IMR-90 (cell line): Measurements from ENCODE around the gene WDR37. TPM values are rescaled to one million over a fixed set of nuclear protein-coding genes. Genes with fewer than 3 reads are reported as not detected.

ENCODE experiments used
- ATAC-seq: fragments of 200-7000 bp; cut with Tn5 transposase; 2 replicates; pipeline ENCODE4 v1.9.1; 2020; ENCODE audit warnings: low read depth, mild to moderate bottlenecking, moderate library complexity
- BruUV-seq: library from RNA; stranded (reverse); fragments of 400-500 nt; replicated peaks from 2 replicates; lab custom pipeline; 2021; lab: Mats Ljungman, UMichigan
- CTCF ChIA-PET: fragments of 300-600 bp; formaldehyde crosslinking; extraction: SDS; loops from one replicate; lab custom pipeline; 2021; ENCODE audit warnings: antibody characterized with exemption; lab: Yijun Ruan, JAX
- POLR2A ChIA-PET: fragments of 300-600 bp; sonication (Branson Sonifier 250); formaldehyde crosslinking; loops from one replicate; lab custom pipeline; 2022; ENCODE audit warnings: antibody characterized with exemption; ENCODE audit not compliant: unreplicated experiment; lab: Charles Lee
- DNase-seq: peaks from one replicate; pipeline ENCODE4 v3.0.0; 2013
- H2AFZ ChIP-seq: replicated peaks from 2 replicates; pipeline ENCODE3; 2013; ENCODE audit warnings: low read length, mild to moderate bottlenecking; ENCODE audit not compliant: poor library complexity
- H2AK5ac ChIP-seq: 2 replicates; pipeline ENCODE4 v1.6.1; 2013; ENCODE audit warnings: low read depth, low read length, inconsistent platforms
- H2AK9ac ChIP-seq: replicated peaks from 2 replicates; pipeline ENCODE3; 2013; ENCODE audit warnings: mild to moderate bottlenecking, low read depth, low read length, moderate library complexity; ENCODE audit not compliant: poor library complexity
- H2BK120ac ChIP-seq: 2 replicates; pipeline ENCODE4 v1.6.1; 2013; ENCODE audit warnings: low read depth, low read length, inconsistent platforms
- H2BK15ac ChIP-seq: 3 replicates; pipeline ENCODE4 v1.6.1; 2013; ENCODE audit warnings: low read depth, low read length, inconsistent platforms
- H2BK20ac ChIP-seq: 2 replicates; pipeline ENCODE4 v1.6.1; 2013; ENCODE audit warnings: low read depth, mild to moderate bottlenecking, inconsistent platforms, low read length, moderate library complexity
- H2BK5ac ChIP-seq: 2 replicates; pipeline ENCODE4 v1.6.1; 2013; ENCODE audit warnings: mild to moderate bottlenecking, low read depth, low read length, inconsistent platforms; ENCODE audit not compliant: poor library complexity, severe bottlenecking
- H3K14ac ChIP-seq: replicated peaks from 2 replicates; pipeline ENCODE4 v1.6.1; 2013; ENCODE audit warnings: low read depth, low read length, inconsistent platforms
- H3K18ac ChIP-seq: 2 replicates; pipeline ENCODE4 v1.6.1; 2013; ENCODE audit warnings: low read depth, low read length, control low read depth
- H3K23ac ChIP-seq: 2 replicates; pipeline ENCODE4 v1.6.1; 2013; ENCODE audit warnings: low read depth, low read length, inconsistent platforms
- H3K27ac ChIP-seq: 2 replicates; pipeline ENCODE4 v1.5.1; 2013; ENCODE audit warnings: mild to moderate bottlenecking, control low read depth, low read length; ENCODE audit not compliant: insufficient read depth
- H3K27me3 ChIP-seq: 2 replicates; pipeline ENCODE4 v1.6.1; 2013; ENCODE audit warnings: low read length; ENCODE audit not compliant: control insufficient read depth, insufficient read depth
- H3K36me3 ChIP-seq: 2 replicates; pipeline ENCODE4 v1.6.1; 2013; ENCODE audit warnings: low read length, mixed read lengths; ENCODE audit not compliant: control insufficient read depth, insufficient read depth
- H3K4ac ChIP-seq: 2 replicates; pipeline ENCODE4 v1.6.1; 2013; ENCODE audit warnings: low read depth, low read length, inconsistent platforms
- H3K4me1 ChIP-seq: 2 replicates; pipeline ENCODE4 v1.6.1; 2013; ENCODE audit warnings: low read length, mixed read lengths; ENCODE audit not compliant: control insufficient read depth, insufficient read depth
- H3K4me2 ChIP-seq: 2 replicates; pipeline ENCODE4 v1.6.1; 2013; ENCODE audit warnings: low read depth, mild to moderate bottlenecking, control low read depth, low read length, moderate library complexity
- H3K4me3 ChIP-seq: 2 replicates; pipeline ENCODE4 v1.5.1; 2013; ENCODE audit warnings: low read depth, mild to moderate bottlenecking, control low read depth, low read length, moderate library complexity; ENCODE audit not compliant: insufficient read depth
- H3K56ac ChIP-seq: 2 replicates; pipeline ENCODE4 v1.6.1; 2013; ENCODE audit warnings: low read length, inconsistent platforms; ENCODE audit not compliant: insufficient read depth; ENCODE audit errors: extremely low read depth
- H3K79me1 ChIP-seq, 2 experiments: 2 replicates each; pipeline ENCODE4 v1.6.1; 2013; ENCODE audit warnings: low read length in 2 of 2, inconsistent platforms in 1 of 2, low read depth in 1 of 2
- H3K9ac ChIP-seq: 2 replicates; pipeline ENCODE4 v1.6.1; 2013; ENCODE audit warnings: low read depth, low read length, control low read depth
- H3K9me1 ChIP-seq: 2 replicates; pipeline ENCODE4 v1.6.1; 2013; ENCODE audit warnings: low read length, inconsistent platforms; ENCODE audit not compliant: insufficient read depth
- H3K9me3 ChIP-seq: 2 replicates; pipeline ENCODE4 v1.6.1; 2013; ENCODE audit warnings: low read length; ENCODE audit not compliant: control insufficient read depth, insufficient read depth
- H4K20me1 ChIP-seq: 2 replicates; pipeline ENCODE4 v1.6.1; 2013; ENCODE audit warnings: low read length, inconsistent platforms; ENCODE audit not compliant: insufficient read depth
- H4K5ac ChIP-seq: 2 replicates; pipeline ENCODE4 v1.6.1; 2013; ENCODE audit warnings: mild to moderate bottlenecking, low read depth, low read length, control low read depth
- H4K8ac ChIP-seq, 2 experiments: 2 replicates each; pipeline ENCODE4 v1.6.1; 2013; ENCODE audit warnings: low read depth in 2 of 2, low read length in 2 of 2, control low read depth in 1 of 2, inconsistent platforms in 1 of 2
- H4K91ac ChIP-seq: 2 replicates; pipeline ENCODE4 v1.6.1; 2013; ENCODE audit warnings: low read depth, low read length, inconsistent platforms; ENCODE audit not compliant: insufficient read depth
- BHLHE40 ChIP-seq: fragments of 150-350 bp; IDR thresholded peaks from 2 replicates; pipeline ENCODE4 v1.6.1; 2016; ENCODE audit warnings: mild to moderate bottlenecking, low read depth, low read length
- CEBPB ChIP-seq: IDR thresholded peaks from 2 replicates; pipeline ENCODE4 v1.6.1; 2012; ENCODE audit warnings: low read depth, low read length, improper control_type of control experiment
- CTCF ChIP-seq: conservative IDR thresholded peaks from 2 replicates; pipeline ENCODE4 v1.5.1; 2012; ENCODE audit warnings: mild to moderate bottlenecking, low read depth, low read length, improper control_type of control experiment
- ELK1 ChIP-seq: fragments of 150-350 bp; IDR thresholded peaks from 2 replicates; pipeline ENCODE4 v1.6.1; 2016; ENCODE audit warnings: low read depth, mild to moderate bottlenecking, low read length, moderate library complexity, borderline replicate concordance
- FOS ChIP-seq: fragments of 150-350 bp; IDR thresholded peaks from 2 replicates; pipeline ENCODE4 v1.6.1; 2016; ENCODE audit warnings: low read depth, low read length
- MAFK ChIP-seq: IDR thresholded peaks from 2 replicates; pipeline ENCODE4 v1.6.1; 2012; ENCODE audit warnings: low read depth, low read length, improper control_type of control experiment
- MAZ ChIP-seq: IDR thresholded peaks from 2 replicates; pipeline ENCODE4 v1.6.1; 2012; ENCODE audit warnings: low read depth, mild to moderate bottlenecking, low read length, improper control_type of control experiment, moderate library complexity, borderline replicate concordance
- MXI1 ChIP-seq: IDR thresholded peaks from 2 replicates; pipeline ENCODE4 v1.6.1; 2012; ENCODE audit warnings: low read depth, mild to moderate bottlenecking, low read length, moderate library complexity, borderline replicate concordance
- NFE2L2 ChIP-seq: fragments of 150-350 bp; IDR thresholded peaks from 2 replicates; pipeline ENCODE4 v1.6.1; 2016; ENCODE audit warnings: low read depth, mild to moderate bottlenecking, low read length
- RAD21 ChIP-seq: IDR thresholded peaks from 2 replicates; pipeline ENCODE4 v1.6.1; 2012; ENCODE audit warnings: low read length, improper control_type of control experiment
- USF2 ChIP-seq: fragments of 150-350 bp; IDR thresholded peaks from 2 replicates; pipeline ENCODE4 v1.6.1; 2017; ENCODE audit warnings: mild to moderate bottlenecking, antibody characterized with exemption, low read length, low read depth
- WGBS, 2 experiments: methylation state at CpG; one replicate each; pipeline versions ENCODE4 v1.1.5 to v1.1.7; 2013; ENCODE audit warnings: missing lambda C conversion rate in 2 of 2; ENCODE audit not compliant: insufficient read length in 1 of 2; ENCODE audit errors: extremely low coverage in 2 of 2; 5-methylcytosine and 5-hydroxymethylcytosine counted together
- dilution Hi-C: fragments of 300-500 bp; cut with HindIII; formaldehyde crosslinking; loops from one replicate; pipeline ENCODE4 v1.14.3; 2018; ENCODE audit warnings: low sequenced_read_pairs; ENCODE audit not compliant: unreplicated experiment
- in situ Hi-C: fragments of 300-500 bp; cut with MboI; formaldehyde crosslinking; loops from 3 replicates; pipeline ENCODE4 v1.14.3; 2019; ENCODE audit warnings: low sequenced_read_pairs, inconsistent platforms, mixed read lengths
- intact Hi-C: fragments of 100-400 bp; cut with micrococcal nuclease; formaldehyde crosslinking; loops from 2 replicates; pipeline ENCODE4 v1.10.0; 2022
- polyA plus RNA-seq, 3 experiments: library from polyadenylated mRNA; depleted of rRNA; stranded (reverse); fragments of >200 nt; gene quantifications; 2 replicates each; pipeline ENCODE4 v1.2.3, GENCODE V29; 2012; ENCODE audit warnings: low replicate concordance in 1 of 3
- total RNA-seq: library from RNA; depleted of rRNA; stranded (reverse); fragments of >200 nt; gene quantifications from 2 replicates; pipeline ENCODE4 v1.2.3, GENCODE V29; 2012

The WDR37 gene
- total and polyA plus RNA-seq, 2 of the 4 experiments (the other 2 are of a cell fraction): 12.7 to 14.5 TPM

GRCh38 chr10:1043532-1043995 lies 12.6 kb upstream of the WDR37 start:
- in situ Hi-C loops: no loop called here
- no TSS peak for BruUV-seq
- WGBS, 2 experiments: 89% methylated on average over 8 of the region's 12 CpGs; no CpG with 5 or more reads in 1 of the 2 experiments

More at GRCh38 chr10:1043532-1043995, 12.6 kb upstream of the WDR37 start:
- Histone ChIP-seq H4K8ac (no peak overlapping the region), H3K9me3 (no peaks in the 10 kb centered on the region), H3K23ac (0 out of 2 replicates have a peak overlapping the region, but pooled peaks have one; percentile 8), H4K20me1 (peaks cover 27% of the 10 kb centered on the region; the same call in 1 of the 2 replicates), H2BK120ac (no peak overlapping the region), H3K56ac (no peak overlapping the region), H2AK5ac (no peak overlapping the region), H3K14ac (no peak overlapping the region), H3K27ac (no peak overlapping the region), H2BK20ac (no peak overlapping the region), H3K79me1 (peaks cover 18 to 45% of the 10 kb centered on the region in 2 experiments), H3K27me3 (no peaks in the 10 kb centered on the region), H4K91ac (no peak overlapping the region), H3K4ac (no peak overlapping the region), H2AK9ac (no peak overlapping the region), H3K4me2 (no peak overlapping the region), H2BK5ac (no peak overlapping the region), H3K9ac (no peak overlapping the region), H3K4me1 (peaks cover 2% of the 10 kb centered on the region; the same call in 1 of the 2 replicates), H4K5ac (no peak overlapping the region), H3K36me3 (peaks cover 13% of the 10 kb centered on the region), H2BK15ac (no peak overlapping the region), H3K4me3 (no peak overlapping the region), H2AFZ (no peak overlapping the region), H3K9me1 (peaks cover 8% of the 10 kb centered on the region; the same call in 1 of the 2 replicates), H3K18ac (no peak overlapping the region)
- ATAC-seq (no peak), DNase-seq (no peak)
- POLR2A ChIA-PET: no interaction called here
- CTCF ChIA-PET: no interaction called here
- intact Hi-C loops (no loop called here), dilution Hi-C loops (no loop called here)
- TF ChIP-seq CEBPB (no peak), MAFK (no peak), RAD21 (no peak), CTCF (no peak), USF2 (no peak), FOS (no peak), MAZ (no peak), ELK1 (no peak), NFE2L2 (no peak), MXI1 (no peak), BHLHE40 (no peak)
